GM12878 (cell line): ENCODE data around the gene DNMBP.

Source experiments
- CHD2 ChIP-seq: IDR thresholded peaks from 2 replicates; pipeline ENCODE4 v1.6.1; 2011; ENCODE audit warnings: low read depth, low read length, improper control_type of control experiment, borderline replicate concordance
- NRF1 ChIP-seq: conservative IDR thresholded peaks from 2 replicates; pipeline ENCODE4 v1.6.1; 2011; ENCODE audit warnings: mild to moderate bottlenecking, low read depth, low read length, improper control_type of control experiment
- RBBP5 ChIP-seq: fragments of 200-600 bp; sonication (generic); conservative IDR thresholded peaks from 2 replicates; pipeline ENCODE4 v1.6.1; 2016
- TF ChIP-seq, protein P1 (sequence below): fragments of 450-650 bp; IDR thresholded peaks from 2 replicates; pipeline ENCODE4 v1.6.1; 2017; ENCODE audit warnings: mild to moderate bottlenecking, low read depth, inconsistent platforms; ENCODE audit not compliant: poor library complexity, severe bottlenecking
- TF ChIP-seq, protein P2 (sequence below): IDR thresholded peaks from 2 replicates; pipeline ENCODE4 v1.6.1; 2012; ENCODE audit warnings: low read depth, low read length, improper control_type of control experiment

DNA sequence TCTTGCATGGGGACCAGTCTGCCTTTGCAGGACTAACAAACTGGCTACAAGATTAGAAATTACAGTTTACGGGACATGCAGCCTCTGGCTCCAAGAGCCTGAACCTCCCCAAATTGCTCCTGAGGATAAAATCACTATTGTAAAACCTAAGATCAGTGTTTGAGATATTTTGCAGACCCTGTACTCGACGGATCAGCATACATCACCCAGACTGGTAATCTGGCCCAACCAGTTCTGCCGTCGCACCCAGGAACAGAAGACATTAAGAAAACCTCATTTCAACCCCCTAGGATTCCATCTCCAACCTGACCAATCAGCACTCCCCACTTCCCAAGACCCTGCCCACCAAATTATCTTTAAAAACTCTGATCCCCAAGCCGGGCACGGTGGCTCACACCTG, 27.1 kb upstream of the DNMBP start:
- TF ChIP-seq, protein P1, sequence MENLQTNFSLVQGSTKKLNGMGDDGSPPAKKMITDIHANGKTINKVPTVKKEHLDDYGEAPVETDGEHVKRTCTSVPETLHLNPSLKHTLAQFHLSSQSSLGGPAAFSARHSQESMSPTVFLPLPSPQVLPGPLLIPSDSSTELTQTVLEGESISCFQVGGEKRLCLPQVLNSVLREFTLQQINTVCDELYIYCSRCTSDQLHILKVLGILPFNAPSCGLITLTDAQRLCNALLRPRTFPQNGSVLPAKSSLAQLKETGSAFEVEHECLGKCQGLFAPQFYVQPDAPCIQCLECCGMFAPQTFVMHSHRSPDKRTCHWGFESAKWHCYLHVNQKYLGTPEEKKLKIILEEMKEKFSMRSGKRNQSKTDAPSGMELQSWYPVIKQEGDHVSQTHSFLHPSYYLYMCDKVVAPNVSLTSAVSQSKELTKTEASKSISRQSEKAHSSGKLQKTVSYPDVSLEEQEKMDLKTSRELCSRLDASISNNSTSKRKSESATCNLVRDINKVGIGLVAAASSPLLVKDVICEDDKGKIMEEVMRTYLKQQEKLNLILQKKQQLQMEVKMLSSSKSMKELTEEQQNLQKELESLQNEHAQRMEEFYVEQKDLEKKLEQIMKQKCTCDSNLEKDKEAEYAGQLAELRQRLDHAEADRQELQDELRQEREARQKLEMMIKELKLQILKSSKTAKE = no peak
- TF ChIP-seq CHD2 = no peak
- TF ChIP-seq, protein P2, sequence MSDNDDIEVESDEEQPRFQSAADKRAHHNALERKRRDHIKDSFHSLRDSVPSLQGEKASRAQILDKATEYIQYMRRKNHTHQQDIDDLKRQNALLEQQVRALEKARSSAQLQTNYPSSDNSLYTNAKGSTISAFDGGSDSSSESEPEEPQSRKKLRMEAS = no peak
- no peak for TF ChIP-seq NRF1
- TF ChIP-seq RBBP5 = no peak
